PC-3 (cell line): ENCODE results near the gene RAB11FIP4. TPM values are rescaled to one million over a fixed set of nuclear protein-coding genes. Genes with fewer than 3 reads are reported as not detected.
A peak's percentile ranks its signal among the peaks of the same experiment; 100 is the strongest.

Experiments used
- ATAC-seq: fragments of 200-7000 bp; cut with Tn5 transposase; 2 replicates; pipeline ENCODE4 v1.9.1; 2020; ENCODE audit warnings: mild to moderate bottlenecking, moderate library complexity
- BruUV-seq: library from RNA; stranded (reverse); fragments of 400-500 nt; replicated peaks from 2 replicates; lab custom pipeline; 2021; lab: Mats Ljungman, UMichigan
- CTCF ChIA-PET: fragments of 300-600 bp; sonication (Branson Sonifier 250); formaldehyde crosslinking; loops from one replicate; lab custom pipeline; 2022; ENCODE audit warnings: antibody characterized with exemption; lab: Charles Lee
- POLR2A ChIA-PET: fragments of 300-600 bp; sonication (Branson Sonifier 250); formaldehyde crosslinking; loops from one replicate; lab custom pipeline; 2022; ENCODE audit warnings: antibody characterized with exemption; ENCODE audit not compliant: unreplicated experiment; lab: Charles Lee
- DNase-seq: peaks from one replicate; pipeline ENCODE4 v3.0.0-alpha.2; 2015
- H2AFZ ChIP-seq: fragments of 300-600 bp; sonication (generic); 2 replicates; pipeline ENCODE4 v1.6.0; 2016; ENCODE audit warnings: antibody characterized with exemption, low read length
- H3F3A ChIP-seq: fragments of 300-600 bp; sonication (generic); one replicate; pipeline ENCODE4 v1.6.0; 2017; ENCODE audit warnings: antibody characterized with exemption, low read length, control low read depth, mild to moderate bottlenecking; ENCODE audit not compliant: unreplicated experiment
- H3K27ac ChIP-seq: fragments of 300-600 bp; sonication (generic); 2 replicates; pipeline ENCODE4 v1.5.1; 2016; ENCODE audit warnings: mild to moderate bottlenecking, low read length
- H3K27me3 ChIP-seq: fragments of 300-600 bp; sonication (generic); 2 replicates; pipeline ENCODE4 v1.6.1; 2016; ENCODE audit warnings: low read length, mixed read lengths
- H3K36me3 ChIP-seq: fragments of 300-600 bp; sonication (generic); 2 replicates; pipeline ENCODE4 v1.6.1; 2016; ENCODE audit warnings: low read depth, mixed run types, low read length, mixed read lengths
- H3K4me1 ChIP-seq: fragments of 300-600 bp; sonication (generic); 2 replicates; pipeline ENCODE4 v1.5.1; 2016; ENCODE audit warnings: low read length; ENCODE audit not compliant: insufficient read depth
- H3K4me2 ChIP-seq: fragments of 300-600 bp; sonication (generic); 2 replicates; pipeline ENCODE4 v1.6.0; 2016; ENCODE audit warnings: low read length
- H3K4me3 ChIP-seq: fragments of 300-600 bp; sonication (generic); 2 replicates; pipeline ENCODE4 v1.5.1; 2016; ENCODE audit warnings: mild to moderate bottlenecking, low read length, mixed read lengths
- H3K79me2 ChIP-seq: fragments of 300-600 bp; sonication (generic); 2 replicates; pipeline ENCODE4 v1.6.1; 2017; ENCODE audit warnings: low read length, mixed read lengths
- H3K9ac ChIP-seq: fragments of 300-600 bp; sonication (generic); 2 replicates; pipeline ENCODE4 v1.6.0; 2016; ENCODE audit warnings: mild to moderate bottlenecking, low read length
- H3K9me2 ChIP-seq: fragments of 300-600 bp; sonication (generic); replicated peaks from 2 replicates; pipeline ENCODE4 v1.6.1; 2016; ENCODE audit warnings: mixed run types, low read length, mixed read lengths
- H3K9me3 ChIP-seq: fragments of 300-600 bp; sonication (generic); 2 replicates; pipeline ENCODE4 v1.6.1; 2016; ENCODE audit warnings: low read length, mixed read lengths
- H4K20me1 ChIP-seq: fragments of 300-600 bp; sonication (generic); 2 replicates; pipeline ENCODE4 v1.6.1; 2016; ENCODE audit warnings: low read length, mixed read lengths
- CTCF ChIP-seq: fragments of 300-600 bp; sonication (generic); conservative IDR thresholded peaks from 2 replicates; pipeline ENCODE4 v1.5.1; 2017; ENCODE audit warnings: antibody characterized with exemption, low read depth, mild to moderate bottlenecking, low read length
- EZH2 ChIP-seq: fragments of 300-600 bp; sonication (generic); IDR thresholded peaks from one replicate; pipeline ENCODE4 v1.6.1; 2017; ENCODE audit warnings: antibody characterized with exemption, mild to moderate bottlenecking, low read length; ENCODE audit not compliant: unreplicated experiment
- EZH2phosphoT487 ChIP-seq: fragments of 300-600 bp; sonication (generic); IDR thresholded peaks from 2 replicates; pipeline ENCODE4 v1.6.1; 2018; ENCODE audit warnings: mild to moderate bottlenecking, antibody characterized with exemption, low read length, borderline replicate concordance
- intact Hi-C: fragments of 100-400 bp; cut with micrococcal nuclease; formaldehyde crosslinking; loops from 2 replicates; pipeline ENCODE4 v1.9.0; 2023
- total RNA-seq: library from RNA; depleted of rRNA; stranded (reverse); fragments of >200 nt; gene quantifications from 2 replicates; pipeline ENCODE4 v1.2.3, GENCODE V29; 2014

The RAB11FIP4 gene
- total RNA-seq, 1 experiment from 2014 or later, result 4.2 TPM

GRCh38 chr17:31394544-31394943, 3.1 kb downstream of the RAB11FIP4 start:
- Histone ChIP-seq H3K27ac (no peak overlapping the region), H2AFZ (no peak overlapping the region), H3K4me1 (no peaks in the 10 kb centered on the region), H3K27me3 (no peaks in the 10 kb centered on the region; the same call in 1 of the 2 replicates), H3K4me3 (no peak overlapping the region), H3K4me2 (no peak overlapping the region), H3K9me3 (no peaks in the 10 kb centered on the region), H3K36me3 (no peaks in the 10 kb centered on the region), H3F3A (no peaks in the 10 kb centered on the region), H3K79me2 (no peaks in the 10 kb centered on the region), H3K9ac (no peak overlapping the region), H3K9me2 (no peaks in the 10 kb centered on the region), H4K20me1 (no peaks in the 10 kb centered on the region)
- intact Hi-C loops, result no loop called here
- ATAC-seq, result 0 out of 2 replicates have a peak, but pooled peaks have one; percentile 31
- DNase-seq, result peak; percentile 44
- BruUV-seq, result no TSS peak
- POLR2A ChIA-PET, result no interaction called here
- TF ChIP-seq EZH2 (no peak), EZH2phosphoT487 (no peak), CTCF (no peak)
- CTCF ChIA-PET, result no interaction called here

GRCh38 chr17:31397256-31397939, 5.9 kb downstream of the RAB11FIP4 start:
- no peak for DNase-seq
- no peak overlapping the region for H3K27ac ChIP-seq
- H3K9me2 ChIP-seq, result no peaks in the 10 kb centered on the region
- H3K9ac ChIP-seq, result no peak overlapping the region
- H2AFZ ChIP-seq, result no peak overlapping the region
- no TSS peak for BruUV-seq
- no peaks in the 10 kb centered on the region for H4K20me1 ChIP-seq
- TF ChIP-seq EZH2 (no peak), CTCF (no peak)
- H3K36me3 ChIP-seq, result no peaks in the 10 kb centered on the region
- H3K4me1 ChIP-seq, result no peaks in the 10 kb centered on the region
- no peaks in the 10 kb centered on the region for H3F3A ChIP-seq
- no peaks in the 10 kb centered on the region for H3K27me3 ChIP-seq
- no peaks in the 10 kb centered on the region for H3K9me3 ChIP-seq
- intact Hi-C loops, result no loop called here
- no peak overlapping the region for H3K4me3 ChIP-seq
- H3K79me2 ChIP-seq, result no peaks in the 10 kb centered on the region
- ATAC-seq, result no peak
- no peak overlapping the region for H3K4me2 ChIP-seq
- ChIA-PET POLR2A (no interaction called here), CTCF (no interaction called here)

GRCh38 chr17:31398381-31399311, 7.2 kb downstream of the RAB11FIP4 start:
- no peaks in the 10 kb centered on the region for H4K20me1 ChIP-seq
- CTCF ChIA-PET, result no interaction called here
- DNase-seq, result no peak
- H3K9me2 ChIP-seq, result no peaks in the 10 kb centered on the region
- no TSS peak for BruUV-seq
- POLR2A ChIA-PET, result no interaction called here
- H3K27me3 ChIP-seq, result no peaks in the 10 kb centered on the region
- no peak for ATAC-seq
- H3K27ac ChIP-seq, result no peak overlapping the region
- TF ChIP-seq EZH2 (no peak), EZH2phosphoT487 (no peak)
- intact Hi-C loops, result no loop called here
- H3K4me3 ChIP-seq, result no peak overlapping the region
- H3K36me3 ChIP-seq, result no peaks in the 10 kb centered on the region
- H3K9ac ChIP-seq, result no peak overlapping the region
- no peaks in the 10 kb centered on the region for H3F3A ChIP-seq
- H3K4me2 ChIP-seq, result no peak overlapping the region
- no peak overlapping the region for H2AFZ ChIP-seq
- H3K4me1 ChIP-seq, result no peaks in the 10 kb centered on the region
- H3K79me2 ChIP-seq, result no peaks in the 10 kb centered on the region
- no peaks in the 10 kb centered on the region for H3K9me3 ChIP-seq
